ENCODE results near the gene FASTKD2.

- TF ChIP-seq CTCF (IDR thresholded peaks at IDR 0.05) (no peak), POLR2A (IDR thresholded peaks at IDR 0.05) (no peak)
Measured at GRCh38 chr2:206798000-206798399, 32.6 kb downstream of the FASTKD2 start.

All from testis (tissue), 2 donors.